AG09319 (cell line): ENCODE results near the gene NAA10.

Source experiments
- DNase-seq: peaks from one replicate; pipeline ENCODE4 v3.0.0-alpha.2; 2010; ENCODE audit warnings: low read depth; ENCODE audit errors: extremely low read depth
- TF ChIP-seq, protein P1 (sequence below): IDR thresholded peaks from 2 replicates; pipeline ENCODE4 v1.5.1; 2011; ENCODE audit warnings: low read depth, mild to moderate bottlenecking, inconsistent platforms, low read length, moderate library complexity

Gene NAA10

DNA sequence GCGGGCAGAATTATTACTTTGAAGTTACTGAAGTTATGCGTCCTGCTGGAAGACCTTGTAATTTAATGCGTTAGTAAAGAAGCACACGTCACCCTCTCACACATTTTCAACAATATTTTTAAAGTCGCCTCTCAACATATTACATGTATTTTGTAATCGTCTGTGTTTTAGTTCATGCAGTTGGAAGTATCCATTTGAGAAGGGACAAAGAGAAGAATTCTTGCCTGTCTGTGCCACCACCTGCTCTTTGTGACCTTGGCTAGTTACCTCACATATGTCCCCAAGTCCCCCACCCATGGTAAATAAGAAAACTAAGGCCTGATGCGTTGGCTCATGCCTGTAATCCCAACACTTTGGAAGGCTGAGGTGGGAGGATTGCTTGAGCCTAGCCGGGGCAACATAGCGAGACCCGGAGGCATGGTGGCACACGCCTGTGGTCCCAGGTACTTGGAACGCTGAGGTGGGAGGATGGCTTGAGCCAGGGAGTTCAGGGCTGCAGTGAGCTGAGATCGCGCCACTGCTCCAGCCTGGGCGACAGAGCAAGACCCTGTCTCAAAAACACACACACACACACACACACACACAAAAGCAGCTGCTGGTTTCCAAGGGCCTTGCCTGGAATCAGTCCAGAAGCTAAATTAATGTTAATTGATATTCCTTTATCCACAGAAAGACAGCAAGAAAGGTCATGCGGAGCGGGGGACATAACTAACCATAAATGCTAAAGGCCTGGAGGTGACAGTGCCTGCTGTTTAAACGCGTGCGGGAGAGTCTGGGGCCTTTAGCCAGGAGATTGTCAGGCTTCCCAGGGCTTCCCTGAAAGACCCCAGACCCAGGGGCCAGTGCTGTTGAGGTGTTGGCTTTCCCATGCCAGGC lies 38.5 kb upstream of the NAA10 start:
- DNase-seq, result no peak

DNA sequence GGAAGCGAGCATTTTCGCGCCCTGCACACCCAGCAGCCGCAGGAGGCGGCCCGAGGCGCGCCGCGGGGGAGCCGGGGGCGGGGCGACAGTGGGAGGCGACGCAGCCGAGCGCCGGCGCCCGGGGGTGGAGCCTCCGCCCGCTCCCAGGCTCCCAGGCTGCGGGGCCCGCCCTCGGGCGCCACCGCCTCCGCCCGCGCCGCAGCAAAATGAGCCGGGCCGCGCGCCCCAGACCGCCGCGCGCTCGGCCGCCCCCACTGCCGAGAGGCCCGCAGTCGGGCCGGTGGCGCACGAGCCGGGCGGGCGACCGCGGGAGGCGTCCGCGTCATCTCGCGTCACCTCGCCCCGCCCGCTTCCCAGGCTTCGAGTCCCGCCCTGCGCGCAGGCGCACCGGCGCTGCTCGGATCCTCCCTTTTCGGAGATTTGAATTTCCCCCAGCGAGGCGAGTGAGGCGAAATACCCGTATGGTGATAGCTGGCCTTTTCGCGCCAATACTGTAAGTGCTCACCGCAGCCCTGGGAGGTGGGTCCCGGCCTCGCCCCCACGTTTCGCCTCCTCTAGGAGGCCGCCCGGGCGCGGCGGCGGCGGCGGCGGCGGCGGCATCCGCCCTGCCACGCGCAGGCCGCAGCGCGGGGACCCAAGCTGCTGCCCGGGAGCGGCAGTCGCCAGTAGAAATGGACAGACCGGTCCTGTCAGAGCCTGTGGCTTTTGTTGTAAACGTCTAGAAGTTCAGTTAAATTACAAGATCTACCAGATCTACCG lies 37.7 kb upstream of the NAA10 start, which contains the start of gene TMEM187:
Gene TMEM187, plus strand, starts transcription at position 387 of the 759 bp plus-strand sequence. CDS start 9,309 bp downstream, outside the sequence.
- DNase-seq, result peak; percentile 55
- TF ChIP-seq, protein P1, sequence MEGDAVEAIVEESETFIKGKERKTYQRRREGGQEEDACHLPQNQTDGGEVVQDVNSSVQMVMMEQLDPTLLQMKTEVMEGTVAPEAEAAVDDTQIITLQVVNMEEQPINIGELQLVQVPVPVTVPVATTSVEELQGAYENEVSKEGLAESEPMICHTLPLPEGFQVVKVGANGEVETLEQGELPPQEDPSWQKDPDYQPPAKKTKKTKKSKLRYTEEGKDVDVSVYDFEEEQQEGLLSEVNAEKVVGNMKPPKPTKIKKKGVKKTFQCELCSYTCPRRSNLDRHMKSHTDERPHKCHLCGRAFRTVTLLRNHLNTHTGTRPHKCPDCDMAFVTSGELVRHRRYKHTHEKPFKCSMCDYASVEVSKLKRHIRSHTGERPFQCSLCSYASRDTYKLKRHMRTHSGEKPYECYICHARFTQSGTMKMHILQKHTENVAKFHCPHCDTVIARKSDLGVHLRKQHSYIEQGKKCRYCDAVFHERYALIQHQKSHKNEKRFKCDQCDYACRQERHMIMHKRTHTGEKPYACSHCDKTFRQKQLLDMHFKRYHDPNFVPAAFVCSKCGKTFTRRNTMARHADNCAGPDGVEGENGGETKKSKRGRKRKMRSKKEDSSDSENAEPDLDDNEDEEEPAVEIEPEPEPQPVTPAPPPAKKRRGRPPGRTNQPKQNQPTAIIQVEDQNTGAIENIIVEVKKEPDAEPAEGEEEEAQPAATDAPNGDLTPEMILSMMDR, result no peak

More for the DNA sequence above, 38.5 kb upstream of the NAA10 start:
- TF ChIP-seq, protein P1, result no peak

DNA sequence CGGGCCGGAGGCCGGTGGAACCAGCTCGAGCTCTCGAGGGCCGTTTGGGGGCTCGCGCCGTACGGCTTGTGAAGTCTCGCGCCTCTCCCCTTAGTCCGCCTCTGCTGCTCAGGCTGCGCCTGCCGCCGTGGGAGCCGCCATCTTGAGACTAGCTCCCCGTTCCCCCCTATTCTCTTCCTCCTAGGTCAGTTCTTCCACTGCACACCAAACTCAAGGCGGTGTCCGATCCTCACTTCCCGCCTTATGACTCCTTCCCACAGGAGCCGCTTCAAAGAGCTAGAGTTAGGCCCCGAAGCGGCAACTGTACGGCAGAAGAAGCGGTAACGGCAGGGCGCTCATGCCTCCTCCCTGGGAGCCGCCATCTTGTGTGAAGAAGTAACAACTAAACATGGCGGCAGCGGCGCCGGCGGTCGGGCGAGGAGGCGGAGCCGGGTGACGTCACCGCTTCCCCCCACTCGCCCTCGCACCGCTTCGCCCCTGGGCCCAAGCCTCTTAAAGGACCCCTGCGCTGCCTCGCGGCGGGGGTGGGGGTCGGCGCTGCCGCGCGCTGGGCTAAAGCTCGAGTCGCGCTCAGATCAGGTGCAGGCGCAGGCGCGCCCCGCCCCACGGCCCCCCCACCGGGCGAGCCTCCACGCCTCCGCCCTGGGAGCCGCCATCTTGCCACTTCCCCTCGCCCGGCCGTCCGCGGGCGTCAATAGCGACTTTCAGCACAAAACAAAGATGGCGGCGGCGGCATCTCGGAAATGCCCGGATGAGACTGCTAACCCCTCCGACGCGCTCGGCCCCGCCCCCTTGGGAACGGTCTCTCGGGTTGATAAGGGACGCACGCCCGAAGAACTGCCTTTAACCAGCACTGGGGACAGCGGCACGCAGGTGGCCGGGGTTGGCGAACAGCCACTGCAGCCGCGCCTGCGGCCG lies 36.9 kb upstream of the NAA10 start, which contains the start of gene HCFC1:
Gene HCFC1, minus strand, starts transcription at position 369 of the 918 bp plus-strand sequence. CDS start 978 bp downstream, outside the sequence.
- TF ChIP-seq, protein P1, result no peak
- DNase-seq, result peak; percentile 77

DNA sequence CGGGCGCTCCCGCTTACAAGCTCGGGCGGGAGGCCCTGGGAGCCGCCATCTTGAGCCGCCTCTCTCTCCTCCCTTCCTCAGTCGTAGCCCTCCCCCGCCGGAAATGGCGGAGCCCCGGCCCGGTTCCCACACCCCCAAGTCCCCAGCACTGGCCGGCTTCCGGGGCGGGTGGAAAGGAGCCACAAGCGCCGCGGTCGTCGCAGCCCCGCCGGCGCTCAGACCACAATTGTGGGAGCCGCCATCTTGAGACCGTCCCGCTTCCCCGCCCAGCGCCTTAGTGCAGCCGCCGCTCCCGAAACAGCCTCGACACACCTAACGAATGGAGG lies 36.2 kb upstream of the NAA10 start:
- DNase-seq, result peak; percentile 77

DNA sequence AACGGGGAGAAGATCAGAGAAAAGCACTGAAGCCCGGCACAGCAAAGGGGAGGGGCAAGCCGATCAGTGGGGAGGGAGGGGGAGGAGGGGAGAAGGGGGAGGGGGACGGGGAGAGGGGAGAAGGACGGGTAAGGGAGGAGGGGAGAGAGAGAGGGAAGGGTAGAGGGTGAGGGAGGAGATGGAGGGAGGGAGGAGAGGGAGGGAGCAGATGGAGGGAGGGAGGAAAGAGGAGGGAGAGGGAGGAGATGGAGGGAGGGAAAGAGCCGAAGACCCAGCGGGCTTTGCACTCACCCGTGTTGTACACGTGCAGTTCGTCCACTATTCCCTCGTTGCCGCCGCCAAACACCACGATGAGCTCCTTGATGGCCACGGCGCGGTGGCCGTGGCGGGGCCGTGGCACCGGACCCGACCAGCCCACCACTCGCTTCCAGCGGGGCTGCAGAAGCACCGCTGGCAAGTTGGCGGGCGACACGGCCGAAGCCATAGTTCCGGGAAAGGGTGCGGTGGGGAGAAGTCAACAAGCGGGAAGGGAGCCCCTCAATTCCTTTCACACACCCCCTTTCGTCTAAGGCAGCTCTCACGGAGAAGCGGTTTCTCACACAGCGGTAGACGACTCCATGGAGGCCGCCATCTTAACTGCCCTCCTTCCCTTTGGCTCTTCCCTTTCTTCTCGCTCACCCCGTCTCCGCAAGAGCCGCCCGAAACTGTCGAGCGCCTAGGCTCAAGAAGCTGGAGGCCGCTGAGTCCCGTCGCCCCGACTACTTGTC lies 35.7 kb upstream of the NAA10 start:
- DNase-seq, result peak; percentile 63
- TF ChIP-seq, protein P1, result no peak

More for the DNA sequence above, 36.2 kb upstream of the NAA10 start:
- TF ChIP-seq, protein P1, result no peak

DNA sequence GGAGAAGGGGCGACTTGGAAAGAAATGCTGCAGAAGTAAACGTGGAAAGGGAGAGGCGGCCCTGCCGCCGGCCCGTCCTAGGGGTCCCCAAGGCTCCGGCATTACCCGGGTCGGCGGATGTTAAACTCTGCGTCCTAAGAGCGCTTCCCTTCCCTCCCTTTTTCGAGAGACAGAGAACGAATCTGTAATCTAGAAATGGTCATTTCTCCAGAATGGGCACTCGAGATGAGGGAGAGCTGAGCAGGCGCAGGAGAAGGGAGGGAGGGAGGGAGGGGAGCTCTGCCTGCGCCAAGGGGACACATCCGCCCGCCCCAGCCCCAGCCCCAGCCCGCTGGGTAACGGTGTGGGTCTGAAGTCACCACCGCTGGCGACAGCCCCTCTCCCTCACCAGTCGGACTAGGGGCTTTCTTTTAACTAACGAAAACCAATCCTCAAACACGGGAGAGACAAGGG lies 35.1 kb upstream of the NAA10 start:
- DNase-seq, result no peak
- TF ChIP-seq, protein P1, result no peak
